ENCODE data around the gene ATP5PD. TPM values are rescaled to one million over a fixed set of nuclear protein-coding genes. Genes with fewer than 3 reads are reported as not detected.

The ATP5PD gene
- polyA plus RNA-seq, 1 donor (not counting 4 experiments of a cell fraction or from before 2014, with no cell fraction given) = 276 TPM

DNA sequence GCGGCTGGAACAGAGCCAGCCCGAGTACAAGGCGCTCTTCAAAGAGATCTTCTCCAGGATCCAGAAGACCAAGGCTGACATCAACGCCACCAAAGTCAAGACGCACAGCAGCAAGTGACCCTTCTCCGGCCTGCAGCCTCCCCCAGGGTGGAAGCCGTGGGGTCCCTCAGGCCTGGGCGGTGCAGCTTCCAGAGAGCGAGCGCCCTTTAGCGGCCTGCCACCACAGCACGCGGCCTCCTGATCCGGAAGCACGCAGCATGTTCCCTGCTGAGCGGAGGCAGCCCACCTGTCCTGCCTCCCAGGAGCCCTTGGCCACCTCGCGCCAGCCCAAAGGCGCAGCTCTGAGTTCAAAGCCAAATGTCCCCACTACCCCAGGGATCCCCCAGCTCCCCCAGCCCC, 42.8 kb downstream of the ATP5PD start:
- dilution Hi-C loops (cut with MboI; ENCODE audit: extremely low pct_ligation_motif_present, low sequenced_read_pairs) = no loop called here
- Histone ChIP-seq H3K4me1 (ENCODE audit: control insufficient read depth, extremely low read depth, insufficient read depth, low read length) (no peaks in the 10 kb centered on the region), H3K27ac (ENCODE audit: control insufficient read depth, insufficient read depth, low read length) (no peak overlapping the region), H4K20me1 (ENCODE audit: control insufficient read depth, extremely low read depth, insufficient read depth, low read length) (no peaks in the 10 kb centered on the region), H3K9ac (ENCODE audit: control insufficient read depth, extremely low read depth, insufficient read depth, low read length) (no peak overlapping the region), H3K9me3 (ENCODE audit: control insufficient read depth, low read depth, low read length) (no peaks in the 10 kb centered on the region), H3K9me1 (ENCODE audit: control insufficient read depth, extremely low read depth, insufficient read depth, low read length) (no peaks in the 10 kb centered on the region), H2AFZ (ENCODE audit: control insufficient read depth, low read length) (no peak overlapping the region), H3K27me3 (ENCODE audit: control insufficient read depth, extremely low read depth, insufficient read depth, low read length) (no peaks in the 10 kb centered on the region), H3K36me3 (ENCODE audit: control insufficient read depth in 2 of 2, extremely low read depth in 1 of 2, insufficient read depth in 2 of 2, low read length in 2 of 2) (peaks cover 4 to 34% of the 10 kb centered on the region in 2 experiments), H3K4me2 (ENCODE audit: control insufficient read depth, extremely low read depth, insufficient read depth, low read depth, low read length) (no peak overlapping the region), H3K79me2 (ENCODE audit: control insufficient read depth, insufficient read depth, low read length) (no peaks in the 10 kb centered on the region), H3K4me3 (ENCODE audit: control insufficient read depth in 2 of 3, extremely low read depth in 1 of 3, insufficient read depth in 2 of 3, low read depth in 1 of 3, low read length in 3 of 3) (no peak overlapping the region)
- no peak for FAIRE-seq
- no peak for DNase-seq (ENCODE audit: low read depth, low spot score)
- TF ChIP-seq, protein P1, sequence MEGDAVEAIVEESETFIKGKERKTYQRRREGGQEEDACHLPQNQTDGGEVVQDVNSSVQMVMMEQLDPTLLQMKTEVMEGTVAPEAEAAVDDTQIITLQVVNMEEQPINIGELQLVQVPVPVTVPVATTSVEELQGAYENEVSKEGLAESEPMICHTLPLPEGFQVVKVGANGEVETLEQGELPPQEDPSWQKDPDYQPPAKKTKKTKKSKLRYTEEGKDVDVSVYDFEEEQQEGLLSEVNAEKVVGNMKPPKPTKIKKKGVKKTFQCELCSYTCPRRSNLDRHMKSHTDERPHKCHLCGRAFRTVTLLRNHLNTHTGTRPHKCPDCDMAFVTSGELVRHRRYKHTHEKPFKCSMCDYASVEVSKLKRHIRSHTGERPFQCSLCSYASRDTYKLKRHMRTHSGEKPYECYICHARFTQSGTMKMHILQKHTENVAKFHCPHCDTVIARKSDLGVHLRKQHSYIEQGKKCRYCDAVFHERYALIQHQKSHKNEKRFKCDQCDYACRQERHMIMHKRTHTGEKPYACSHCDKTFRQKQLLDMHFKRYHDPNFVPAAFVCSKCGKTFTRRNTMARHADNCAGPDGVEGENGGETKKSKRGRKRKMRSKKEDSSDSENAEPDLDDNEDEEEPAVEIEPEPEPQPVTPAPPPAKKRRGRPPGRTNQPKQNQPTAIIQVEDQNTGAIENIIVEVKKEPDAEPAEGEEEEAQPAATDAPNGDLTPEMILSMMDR (optimal IDR thresholded peaks at IDR 0.05 in 1 of 3, IDR thresholded peaks at IDR 0.05 in 1 of 3, conservative IDR thresholded peaks at IDR 0.05 in 1 of 3; ENCODE audit: extremely low read depth in 1 of 3, insufficient read depth in 2 of 3, low read length in 3 of 3) = no peak
- TF ChIP-seq EZH2 (IDR thresholded peaks at IDR 0.05; ENCODE audit: low read length) = no peak

DNA sequence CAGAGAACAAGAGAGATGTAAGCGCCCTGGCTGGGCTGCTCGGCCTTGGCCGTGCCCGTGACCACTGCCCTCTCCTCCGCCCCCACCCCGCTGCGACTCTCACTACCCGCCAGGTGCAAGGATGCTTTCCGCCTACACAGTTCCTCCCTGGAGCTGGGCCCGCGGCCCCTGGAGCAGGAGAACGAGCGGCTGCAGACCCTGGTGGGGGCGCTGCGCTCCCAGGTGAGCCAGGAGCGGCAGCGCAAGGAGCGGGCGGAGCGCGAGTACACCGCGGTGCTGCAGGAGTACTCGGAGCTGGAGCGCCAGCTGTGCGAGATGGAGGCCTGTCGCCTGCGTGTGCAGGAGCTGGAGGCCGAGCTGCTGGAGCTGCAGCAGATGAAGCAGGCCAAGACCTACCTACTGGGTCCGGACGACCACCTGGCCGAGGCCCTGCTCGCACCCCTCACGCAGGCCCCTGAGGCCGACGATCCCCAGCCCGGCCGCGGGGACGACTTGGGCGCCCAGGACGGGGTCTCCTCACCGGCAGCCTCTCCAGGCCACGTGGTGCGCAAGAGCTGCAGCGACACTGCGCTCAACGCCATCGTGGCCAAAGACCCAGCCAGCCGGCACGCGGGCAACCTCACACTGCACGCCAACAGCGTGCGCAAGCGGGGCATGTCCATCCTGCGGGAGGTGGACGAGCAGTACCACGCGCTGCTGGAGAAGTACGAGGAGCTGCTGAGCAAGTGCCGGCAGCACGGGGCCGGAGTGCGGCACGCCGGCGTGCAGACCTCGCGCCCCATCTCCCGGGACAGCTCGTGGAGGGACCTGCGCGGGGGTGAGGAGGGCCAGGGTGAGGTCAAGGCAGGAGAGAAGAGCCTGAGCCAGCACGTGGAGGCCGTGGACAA, 43.5 kb downstream of the ATP5PD start:
- Histone ChIP-seq H3K27ac (ENCODE audit: control insufficient read depth, insufficient read depth, low read length) (no peak overlapping the region), H3K36me3 (ENCODE audit: control insufficient read depth in 2 of 2, extremely low read depth in 1 of 2, insufficient read depth in 2 of 2, low read length in 2 of 2) (peaks cover 4 to 34% of the 10 kb centered on the region in 2 experiments), H3K4me2 (ENCODE audit: control insufficient read depth, extremely low read depth, insufficient read depth, low read depth, low read length) (no peak overlapping the region), H3K9me3 (ENCODE audit: control insufficient read depth, low read depth, low read length) (no peaks in the 10 kb centered on the region), H3K4me1 (ENCODE audit: control insufficient read depth, extremely low read depth, insufficient read depth, low read length) (no peaks in the 10 kb centered on the region), H4K20me1 (ENCODE audit: control insufficient read depth, extremely low read depth, insufficient read depth, low read length) (no peaks in the 10 kb centered on the region), H2AFZ (ENCODE audit: control insufficient read depth, low read length) (no peak overlapping the region), H3K9ac (ENCODE audit: control insufficient read depth, extremely low read depth, insufficient read depth, low read length) (no peak overlapping the region), H3K79me2 (ENCODE audit: control insufficient read depth, insufficient read depth, low read length) (no peaks in the 10 kb centered on the region), H3K9me1 (ENCODE audit: control insufficient read depth, extremely low read depth, insufficient read depth, low read length) (no peaks in the 10 kb centered on the region), H3K27me3 (ENCODE audit: control insufficient read depth, extremely low read depth, insufficient read depth, low read length) (no peaks in the 10 kb centered on the region), H3K4me3 (ENCODE audit: control insufficient read depth in 2 of 3, extremely low read depth in 1 of 3, insufficient read depth in 2 of 3, low read depth in 1 of 3, low read length in 3 of 3) (no peak overlapping the region)
- no peak for DNase-seq (ENCODE audit: low read depth, low spot score)
- TF ChIP-seq, protein P1 (optimal IDR thresholded peaks at IDR 0.05 in 1 of 3, IDR thresholded peaks at IDR 0.05 in 1 of 3, conservative IDR thresholded peaks at IDR 0.05 in 1 of 3; ENCODE audit: extremely low read depth in 1 of 3, insufficient read depth in 2 of 3, low read length in 3 of 3) = no peak
- no peak for TF ChIP-seq EZH2 (IDR thresholded peaks at IDR 0.05; ENCODE audit: low read length)
- dilution Hi-C loops (cut with MboI; ENCODE audit: extremely low pct_ligation_motif_present, low sequenced_read_pairs) = no loop called here
- no peak for FAIRE-seq

Data from keratinocyte (primary cell).